ENCODE data around the gene CREB3L2.

DNA sequence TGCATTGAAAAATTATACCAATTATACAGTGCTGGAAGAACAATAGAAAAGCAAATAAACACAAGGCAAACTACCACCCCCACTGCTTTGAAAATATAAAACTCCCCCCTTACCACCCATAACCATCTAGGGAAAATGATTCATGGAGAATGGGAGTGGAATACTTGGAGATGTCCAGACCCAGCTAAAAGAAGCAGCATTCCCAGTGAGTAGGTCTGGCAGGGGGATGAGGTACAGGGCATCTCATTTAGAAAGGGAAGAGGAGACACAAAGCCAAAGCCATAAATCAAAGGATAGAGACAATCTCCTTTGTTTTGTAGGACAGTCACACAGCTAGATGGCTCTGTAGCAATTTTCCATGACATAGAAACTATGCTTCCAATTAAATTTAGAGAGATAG, 119.1 kb downstream of the CREB3L2 start:
- TF ChIP-seq, protein P1, sequence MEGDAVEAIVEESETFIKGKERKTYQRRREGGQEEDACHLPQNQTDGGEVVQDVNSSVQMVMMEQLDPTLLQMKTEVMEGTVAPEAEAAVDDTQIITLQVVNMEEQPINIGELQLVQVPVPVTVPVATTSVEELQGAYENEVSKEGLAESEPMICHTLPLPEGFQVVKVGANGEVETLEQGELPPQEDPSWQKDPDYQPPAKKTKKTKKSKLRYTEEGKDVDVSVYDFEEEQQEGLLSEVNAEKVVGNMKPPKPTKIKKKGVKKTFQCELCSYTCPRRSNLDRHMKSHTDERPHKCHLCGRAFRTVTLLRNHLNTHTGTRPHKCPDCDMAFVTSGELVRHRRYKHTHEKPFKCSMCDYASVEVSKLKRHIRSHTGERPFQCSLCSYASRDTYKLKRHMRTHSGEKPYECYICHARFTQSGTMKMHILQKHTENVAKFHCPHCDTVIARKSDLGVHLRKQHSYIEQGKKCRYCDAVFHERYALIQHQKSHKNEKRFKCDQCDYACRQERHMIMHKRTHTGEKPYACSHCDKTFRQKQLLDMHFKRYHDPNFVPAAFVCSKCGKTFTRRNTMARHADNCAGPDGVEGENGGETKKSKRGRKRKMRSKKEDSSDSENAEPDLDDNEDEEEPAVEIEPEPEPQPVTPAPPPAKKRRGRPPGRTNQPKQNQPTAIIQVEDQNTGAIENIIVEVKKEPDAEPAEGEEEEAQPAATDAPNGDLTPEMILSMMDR (IDR thresholded peaks at IDR 0.05; ENCODE audit: insufficient read depth, low read length, poor library complexity, severe bottlenecking): no peak
- TF ChIP-seq EZH2phosphoT487 (conservative IDR thresholded peaks at IDR 0.05; ENCODE audit: low read length): no peak

All from SU-DHL-6 (cell line).